ENCODE results near the gene LITAFD. TPM values are rescaled to one million over a fixed set of nuclear protein-coding genes. Genes with fewer than 3 reads are reported as not detected.
"Not testable (repeated sequence)": the region's sequence is repeated elsewhere in the genome, so short reads cannot be mapped to it uniquely, and the experiment has no call there.

The LITAFD gene
- total RNA-seq, 1 donor from 2014 or later: not detected

- peaks cover 30% of the 10 kb centered on the region for H3K36me3 Mint-ChIP-seq (ENCODE audit: low read depth, unreplicated experiment)
- H3K27me3 Mint-ChIP-seq (ENCODE audit: low read depth, unreplicated experiment): no peaks in the 10 kb centered on the region
Observed at GRCh38 chr16:8914098-8914497, 31.9 kb downstream of the LITAFD start.

GRCh38 chr16:8915722-8916301 is 33.7 kb downstream of the LITAFD start:
- H3K27ac Mint-ChIP-seq (ENCODE audit: unreplicated experiment): no peak overlapping the region
- peaks cover 30% of the 10 kb centered on the region for H3K36me3 Mint-ChIP-seq (ENCODE audit: low read depth, unreplicated experiment)
- H3K4me1 Mint-ChIP-seq (ENCODE audit: low read depth, unreplicated experiment): peaks cover 16% of the 10 kb centered on the region
- H3K4me3 ChIP-seq (ENCODE audit: insufficient read depth, low read depth, low read length): no peak overlapping the region
- H3K27me3 ChIP-seq (ENCODE audit: insufficient read depth, low read length): no peaks in the 10 kb centered on the region
- H3K4me3 Mint-ChIP-seq (ENCODE audit: unreplicated experiment): no peak overlapping the region
- TF ChIP-seq CTCF (IDR thresholded peaks at IDR 0.05; ENCODE audit: insufficient read depth, low read depth, low read length) (no peak), EZH2 (IDR thresholded peaks at IDR 0.05; ENCODE audit: insufficient read depth, low read length) (no peak)
- H2AFZ ChIP-seq (ENCODE audit: low read depth, low read length): no peak overlapping the region
- H3K4me1 ChIP-seq (ENCODE audit: insufficient read depth, low read length): peaks cover 9% of the 10 kb centered on the region
- H3K9me3 ChIP-seq (ENCODE audit: insufficient read depth, low read depth, low read length): no peaks in the 10 kb centered on the region
- H3K27me3 Mint-ChIP-seq (ENCODE audit: low read depth, unreplicated experiment): no peaks in the 10 kb centered on the region
- H3K9ac ChIP-seq (ENCODE audit: low read length): no peak overlapping the region
- H3K4me2 ChIP-seq (ENCODE audit: low read length): no peak overlapping the region
- H4K20me1 ChIP-seq (ENCODE audit: insufficient read depth, low read length): peaks cover 71% of the 10 kb centered on the region
- no peaks in the 10 kb centered on the region for H3K9me3 Mint-ChIP-seq (ENCODE audit: unreplicated experiment)
- FAIRE-seq (no peak), DNase-seq (ENCODE audit: low read depth) (no peak)
- peaks cover 56% of the 10 kb centered on the region for H3K79me2 ChIP-seq (ENCODE audit: insufficient read depth, low read length)
- H3K27ac ChIP-seq (ENCODE audit: low read depth, low read length): no peak overlapping the region
- H3K36me3 ChIP-seq (ENCODE audit: insufficient read depth, low read length): peaks cover 55% of the 10 kb centered on the region

More at GRCh38 chr16:8914098-8914497, 31.9 kb downstream of the LITAFD start:
- no peak overlapping the region for H2AFZ ChIP-seq (ENCODE audit: low read depth, low read length)
- no peaks in the 10 kb centered on the region for H3K27me3 ChIP-seq (ENCODE audit: insufficient read depth, low read length)
- H3K4me1 ChIP-seq (ENCODE audit: insufficient read depth, low read length): no peaks in the 10 kb centered on the region
- Mint-ChIP-seq H3K4me3 (ENCODE audit: unreplicated experiment) (no peak overlapping the region), H3K4me1 (ENCODE audit: low read depth, unreplicated experiment) (peaks cover 1% of the 10 kb centered on the region), H3K9me3 (ENCODE audit: unreplicated experiment) (no peaks in the 10 kb centered on the region), H3K27ac (ENCODE audit: unreplicated experiment) (no peak overlapping the region)
- DNase-seq (ENCODE audit: low read depth) (no peak), FAIRE-seq (no peak)
- H3K9me3 ChIP-seq (ENCODE audit: insufficient read depth, low read depth, low read length): no peaks in the 10 kb centered on the region
- H4K20me1 ChIP-seq (ENCODE audit: insufficient read depth, low read length): peaks cover 69% of the 10 kb centered on the region
- no peak overlapping the region for H3K27ac ChIP-seq (ENCODE audit: low read depth, low read length)
- H3K79me2 ChIP-seq (ENCODE audit: insufficient read depth, low read length): peaks cover 47% of the 10 kb centered on the region
- H3K4me2 ChIP-seq (ENCODE audit: low read length): no peak overlapping the region
- H3K9ac ChIP-seq (ENCODE audit: low read length): no peak overlapping the region
- no peak for TF ChIP-seq CTCF (IDR thresholded peaks at IDR 0.05; ENCODE audit: insufficient read depth, low read depth, low read length)
- H3K4me3 ChIP-seq (ENCODE audit: insufficient read depth, low read depth, low read length): no peak overlapping the region
- peaks cover 52% of the 10 kb centered on the region for H3K36me3 ChIP-seq (ENCODE audit: insufficient read depth, low read length)

GRCh38 chr16:8916541-8917225 is 34.5 kb downstream of the LITAFD start:
- Histone ChIP-seq H3K27me3 (ENCODE audit: insufficient read depth, low read length) (no peaks in the 10 kb centered on the region), H3K9ac (ENCODE audit: low read length) (no peak overlapping the region), H3K36me3 (ENCODE audit: insufficient read depth, low read length) (peaks cover 46% of the 10 kb centered on the region), H3K9me3 (ENCODE audit: insufficient read depth, low read depth, low read length) (no peaks in the 10 kb centered on the region), H3K27ac (ENCODE audit: low read depth, low read length) (no peak overlapping the region), H3K79me2 (ENCODE audit: insufficient read depth, low read length) (peaks cover 49% of the 10 kb centered on the region), H2AFZ (ENCODE audit: low read depth, low read length) (no peak overlapping the region), H3K4me1 (ENCODE audit: insufficient read depth, low read length) (peaks cover 11% of the 10 kb centered on the region), H4K20me1 (ENCODE audit: insufficient read depth, low read length) (peaks cover 70% of the 10 kb centered on the region), H3K4me2 (ENCODE audit: low read length) (no peak overlapping the region), H3K4me3 (ENCODE audit: insufficient read depth, low read depth, low read length) (no peak overlapping the region)
- Mint-ChIP-seq H3K27me3 (ENCODE audit: low read depth, unreplicated experiment) (no peaks in the 10 kb centered on the region), H3K36me3 (ENCODE audit: low read depth, unreplicated experiment) (peaks cover 28% of the 10 kb centered on the region), H3K9me3 (ENCODE audit: unreplicated experiment) (no peaks in the 10 kb centered on the region), H3K4me1 (ENCODE audit: low read depth, unreplicated experiment) (peaks cover 24% of the 10 kb centered on the region), H3K27ac (ENCODE audit: unreplicated experiment) (no peak overlapping the region), H3K4me3 (ENCODE audit: unreplicated experiment) (no peak overlapping the region)
- no peak for FAIRE-seq
- no peak for DNase-seq (ENCODE audit: low read depth)
- TF ChIP-seq CTCF (IDR thresholded peaks at IDR 0.05; ENCODE audit: insufficient read depth, low read depth, low read length): no peak
- no peak for TF ChIP-seq EZH2 (IDR thresholded peaks at IDR 0.05; ENCODE audit: insufficient read depth, low read length)

- Histone ChIP-seq H3K4me1 (ENCODE audit: insufficient read depth, low read length) (peaks cover 11% of the 10 kb centered on the region), H4K20me1 (ENCODE audit: insufficient read depth, low read length) (peaks cover 69% of the 10 kb centered on the region), H3K36me3 (ENCODE audit: insufficient read depth, low read length) (peaks cover 46% of the 10 kb centered on the region), H3K79me2 (ENCODE audit: insufficient read depth, low read length) (peaks cover 49% of the 10 kb centered on the region)
- not testable (repeated sequence) for H3K27me3 Mint-ChIP-seq (ENCODE audit: low read depth, unreplicated experiment); H3K4me2 ChIP-seq (ENCODE audit: low read length); H3K27me3 ChIP-seq (ENCODE audit: insufficient read depth, low read length); H3K9me3 Mint-ChIP-seq (ENCODE audit: unreplicated experiment); H3K27ac ChIP-seq (ENCODE audit: low read depth, low read length); H3K27ac Mint-ChIP-seq (ENCODE audit: unreplicated experiment); H3K9ac ChIP-seq (ENCODE audit: low read length); H2AFZ ChIP-seq (ENCODE audit: low read depth, low read length); FAIRE-seq; DNase-seq (ENCODE audit: low read depth); H3K4me3 ChIP-seq (ENCODE audit: insufficient read depth, low read depth, low read length); H3K9me3 ChIP-seq (ENCODE audit: insufficient read depth, low read depth, low read length); H3K4me3 Mint-ChIP-seq (ENCODE audit: unreplicated experiment)
- Mint-ChIP-seq H3K36me3 (ENCODE audit: low read depth, unreplicated experiment) (peaks cover 27% of the 10 kb centered on the region), H3K4me1 (ENCODE audit: low read depth, unreplicated experiment) (peaks cover 24% of the 10 kb centered on the region)
Observed at GRCh38 chr16:8917336-8917735, 35.2 kb downstream of the LITAFD start.

Data from astrocyte (in vitro differentiated cells and primary cell).